ENCODE data around the gene POMP.
"Not testable (repeated sequence)": the region's sequence is repeated elsewhere in the genome, so short reads cannot be mapped to it uniquely, and the experiment has no call there.

Gene POMP

GRCh38 chr13:28685892-28686291 is 27.0 kb downstream of the POMP start:
- no peak for FAIRE-seq
- DNase-seq (ENCODE audit: insufficient read length, low spot score): no peak

GRCh38 chr13:28693605-28694491 is 34.9 kb downstream of the POMP start:
- not testable (repeated sequence) for DNase-seq (ENCODE audit: insufficient read length, low spot score); FAIRE-seq

- DNase-seq (ENCODE audit: insufficient read length, low spot score): no peak
- FAIRE-seq: no peak
Observed at GRCh38 chr13:28697441-28697840, 38.5 kb downstream of the POMP start.

GRCh38 chr13:28699246-28699645 is 40.3 kb downstream of the POMP start:
- FAIRE-seq: no peak
- DNase-seq (ENCODE audit: insufficient read length, low spot score): no peak

- no peak for DNase-seq (ENCODE audit: insufficient read length, low spot score)
- no peak for FAIRE-seq
Observed at GRCh38 chr13:28704282-28704681, 45.4 kb downstream of the POMP start.

- FAIRE-seq (no peak), DNase-seq (ENCODE audit: insufficient read length, low spot score) (no peak)
Observed at GRCh38 chr13:28704919-28705318, 46.0 kb downstream of the POMP start.

GRCh38 chr13:28705461-28706083 is 46.6 kb downstream of the POMP start:
- FAIRE-seq (no peak), DNase-seq (ENCODE audit: insufficient read length, low spot score) (no peak)

GRCh38 chr13:28707629-28708427 is 48.9 kb downstream of the POMP start:
- DNase-seq (ENCODE audit: insufficient read length, low spot score): no peak
- no peak for FAIRE-seq

- FAIRE-seq: no peak
- DNase-seq (ENCODE audit: insufficient read length, low spot score): no peak
Observed at GRCh38 chr13:28710161-28710560, 51.2 kb downstream of the POMP start.

GRCh38 chr13:28714651-28715050 is 55.7 kb downstream of the POMP start:
- FAIRE-seq: no peak
- DNase-seq (ENCODE audit: insufficient read length, low spot score): no peak

- FAIRE-seq (no peak), DNase-seq (ENCODE audit: insufficient read length, low spot score) (no peak)
Observed at GRCh38 chr13:28716511-28716910, 57.6 kb downstream of the POMP start.

GRCh38 chr13:28717170-28717569 is 58.2 kb downstream of the POMP start:
- DNase-seq (ENCODE audit: insufficient read length, low spot score): no peak
- no peak for FAIRE-seq

- FAIRE-seq (no peak), DNase-seq (ENCODE audit: insufficient read length, low spot score) (no peak)
Observed at GRCh38 chr13:28718196-28718542, 59.2 kb downstream of the POMP start.

GRCh38 chr13:28718543-28719226 is 59.8 kb downstream of the POMP start, which contains the start of gene SLC46A3:
Gene SLC46A3 (minus strand): TSS chr13:28718970. CDS start chr13:28717998, 972 bp downstream.
- DNase-seq (ENCODE audit: insufficient read length, low spot score): peak; percentile 94
- FAIRE-seq: peak; percentile 84

GRCh38 chr13:28719227-28720055 is 60.5 kb downstream of the POMP start:
- DNase-seq (ENCODE audit: insufficient read length, low spot score): no peak
- FAIRE-seq: no peak

- FAIRE-seq: no peak
- no peak for DNase-seq (ENCODE audit: insufficient read length, low spot score)
Observed at GRCh38 chr13:28723806-28724205, 64.9 kb downstream of the POMP start.

GRCh38 chr13:28725046-28725610 is 66.2 kb downstream of the POMP start:
- DNase-seq (ENCODE audit: insufficient read length, low spot score) (no peak), FAIRE-seq (no peak)

All from HTR-8/SVneo (cell line).